Astrocyte (in vitro differentiated cells and primary cell): Measurements from ENCODE around the gene STK39. TPM values are rescaled to one million over a fixed set of nuclear protein-coding genes. Genes with fewer than 3 reads are reported as not detected.
A peak's percentile ranks its signal among the peaks of the same experiment; 100 is the strongest.

Experiments
- DNase-seq: peaks from one replicate; pipeline ENCODE4 v3.0.0-alpha.2; 2010; ENCODE audit warnings: low read depth
- FAIRE-seq: peaks from 2 replicates; lab custom pipeline; 2011; peaks lifted over from hg19 to GRCh38; lab: Jason Lieb, UNC
- H2AFZ ChIP-seq: 2 replicates; pipeline ENCODE4 v1.6.0; 2012; ENCODE audit warnings: low read depth, low read length, inconsistent platforms
- H3K27ac ChIP-seq: 2 replicates; pipeline ENCODE4 v1.5.1; 2011; ENCODE audit warnings: low read depth, low read length, inconsistent platforms
- H3K27me3 ChIP-seq: 2 replicates; pipeline ENCODE4 v1.6.0; 2011; ENCODE audit warnings: low read length, inconsistent platforms; ENCODE audit not compliant: insufficient read depth
- H3K36me3 ChIP-seq: 2 replicates; pipeline ENCODE4 v1.5.1; 2011; ENCODE audit warnings: low read length, inconsistent platforms; ENCODE audit not compliant: insufficient read depth
- H3K4me1 ChIP-seq: 2 replicates; pipeline ENCODE4 v1.5.1; 2011; ENCODE audit warnings: low read length, inconsistent platforms; ENCODE audit not compliant: insufficient read depth
- H3K4me2 ChIP-seq: 2 replicates; pipeline ENCODE4 v1.6.0; 2012; ENCODE audit warnings: low read length, inconsistent platforms
- H3K4me3 ChIP-seq: 2 replicates; pipeline ENCODE4 v1.5.1; 2011; ENCODE audit warnings: low read depth, mild to moderate bottlenecking, low read length, inconsistent platforms; ENCODE audit not compliant: insufficient read depth
- H3K79me2 ChIP-seq: 2 replicates; pipeline ENCODE4 v1.6.0; 2012; ENCODE audit warnings: mild to moderate bottlenecking, low read length, inconsistent platforms; ENCODE audit not compliant: insufficient read depth
- H3K9ac ChIP-seq: 2 replicates; pipeline ENCODE4 v1.6.0; 2012; ENCODE audit warnings: mild to moderate bottlenecking, low read length, inconsistent platforms
- H3K9me3 ChIP-seq: 2 replicates; pipeline ENCODE4 v1.5.1; 2012; ENCODE audit warnings: low read depth, mild to moderate bottlenecking, low read length, inconsistent platforms; ENCODE audit not compliant: insufficient read depth
- H4K20me1 ChIP-seq: 2 replicates; pipeline ENCODE4 v1.6.0; 2012; ENCODE audit warnings: low read length, inconsistent platforms; ENCODE audit not compliant: insufficient read depth
- H3K27ac Mint-ChIP-seq: one replicate; pipeline ENCODE4 v1.8.0; 2021; ENCODE audit warnings: mild to moderate bottlenecking, mixed read lengths; ENCODE audit not compliant: unreplicated experiment
- H3K27me3 Mint-ChIP-seq: one replicate; pipeline ENCODE4 v1.8.0; 2021; ENCODE audit warnings: low read depth, mixed read lengths; ENCODE audit not compliant: unreplicated experiment
- H3K36me3 Mint-ChIP-seq: one replicate; pipeline ENCODE4 v1.8.0; 2021; ENCODE audit warnings: low read depth, mixed read lengths; ENCODE audit not compliant: unreplicated experiment
- H3K4me1 Mint-ChIP-seq: one replicate; pipeline ENCODE4 v1.8.0; 2021; ENCODE audit warnings: low read depth, mixed read lengths; ENCODE audit not compliant: unreplicated experiment
- H3K4me3 Mint-ChIP-seq: one replicate; pipeline ENCODE4 v1.8.0; 2021; ENCODE audit warnings: mild to moderate bottlenecking, moderate library complexity, mixed read lengths; ENCODE audit not compliant: unreplicated experiment
- H3K9me3 Mint-ChIP-seq: one replicate; pipeline ENCODE4 v1.8.0; 2021; ENCODE audit warnings: mild to moderate bottlenecking, mixed read lengths; ENCODE audit not compliant: unreplicated experiment
- CTCF ChIP-seq: IDR thresholded peaks from 2 replicates; pipeline ENCODE4 v1.5.1; 2011; ENCODE audit warnings: low read depth, mild to moderate bottlenecking, inconsistent platforms, low read length, moderate library complexity; ENCODE audit not compliant: insufficient read depth
- EZH2 ChIP-seq: IDR thresholded peaks from 2 replicates; pipeline ENCODE4 v1.6.1; 2012; ENCODE audit warnings: mild to moderate bottlenecking, low read length, inconsistent platforms; ENCODE audit not compliant: insufficient read depth
- total RNA-seq: library from RNA; stranded (reverse); gene quantifications from 2 replicates; pipeline ENCODE4 v1.2.1, GENCODE V29; 2021

Gene STK39
- total RNA-seq, 1 donor from 2014 or later = 23.4 TPM

DNA sequence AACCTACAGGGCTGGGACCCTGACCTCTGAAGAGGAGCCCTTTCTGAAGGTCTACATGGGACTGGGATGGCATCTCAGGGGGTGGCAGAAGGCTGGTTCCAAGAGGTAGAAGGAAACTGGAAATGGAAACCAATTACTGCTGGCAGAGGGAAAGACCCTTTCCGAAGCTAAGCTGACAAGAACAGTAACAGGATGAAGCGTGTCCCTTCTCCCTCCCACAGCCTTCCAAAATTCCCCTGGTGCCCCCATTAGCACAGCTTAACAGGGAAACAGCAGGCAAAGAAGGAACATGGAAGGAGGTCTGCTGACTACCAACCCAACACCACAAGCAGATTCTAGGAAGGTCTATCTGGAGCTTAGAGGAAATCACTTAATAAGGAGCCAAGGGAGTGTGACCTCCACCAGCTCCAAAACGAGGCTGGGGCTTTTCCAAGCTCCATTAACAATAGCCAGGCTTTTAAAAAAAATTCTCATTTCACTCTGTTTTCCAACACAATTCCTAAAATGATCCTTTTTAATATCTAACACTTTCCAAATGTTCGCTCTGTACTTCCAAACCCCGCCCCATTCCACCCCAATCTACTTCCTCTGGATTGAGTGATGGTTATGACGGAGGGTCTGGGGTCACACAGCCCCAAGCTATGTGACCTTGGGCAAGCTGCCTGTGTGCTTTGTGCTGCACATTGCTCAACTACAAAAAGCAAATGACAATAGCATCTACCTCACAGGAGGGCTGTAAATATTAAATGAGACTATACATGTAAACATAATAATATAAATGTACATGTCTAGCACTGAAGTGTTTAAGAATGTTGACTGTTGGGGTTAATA, 55.2 kb downstream of the STK39 start:
- peaks cover 24% of the 10 kb centered on the region for H3K4me1 ChIP-seq
- H3K79me2 ChIP-seq = peaks cover 66% of the 10 kb centered on the region
- no peak for FAIRE-seq
- H3K4me3 ChIP-seq = no peak overlapping the region
- H3K9me3 ChIP-seq = no peaks in the 10 kb centered on the region
- no peak overlapping the region for H3K9ac ChIP-seq
- no peaks in the 10 kb centered on the region for H3K27me3 ChIP-seq
- Mint-ChIP-seq H3K9me3 (no peaks in the 10 kb centered on the region), H3K36me3 (no peaks in the 10 kb centered on the region), H3K4me3 (no peak overlapping the region), H3K4me1 (peaks cover 22% of the 10 kb centered on the region), H3K27ac (no peak overlapping the region), H3K27me3 (no peaks in the 10 kb centered on the region)
- no peak overlapping the region for H3K4me2 ChIP-seq
- H3K27ac ChIP-seq = no peak overlapping the region
- no peak overlapping the region for H2AFZ ChIP-seq
- H4K20me1 ChIP-seq = peaks cover 47% of the 10 kb centered on the region
- no peak for DNase-seq
- H3K36me3 ChIP-seq = no peaks in the 10 kb centered on the region
- no peak for TF ChIP-seq EZH2
- no peak for TF ChIP-seq CTCF

DNA sequence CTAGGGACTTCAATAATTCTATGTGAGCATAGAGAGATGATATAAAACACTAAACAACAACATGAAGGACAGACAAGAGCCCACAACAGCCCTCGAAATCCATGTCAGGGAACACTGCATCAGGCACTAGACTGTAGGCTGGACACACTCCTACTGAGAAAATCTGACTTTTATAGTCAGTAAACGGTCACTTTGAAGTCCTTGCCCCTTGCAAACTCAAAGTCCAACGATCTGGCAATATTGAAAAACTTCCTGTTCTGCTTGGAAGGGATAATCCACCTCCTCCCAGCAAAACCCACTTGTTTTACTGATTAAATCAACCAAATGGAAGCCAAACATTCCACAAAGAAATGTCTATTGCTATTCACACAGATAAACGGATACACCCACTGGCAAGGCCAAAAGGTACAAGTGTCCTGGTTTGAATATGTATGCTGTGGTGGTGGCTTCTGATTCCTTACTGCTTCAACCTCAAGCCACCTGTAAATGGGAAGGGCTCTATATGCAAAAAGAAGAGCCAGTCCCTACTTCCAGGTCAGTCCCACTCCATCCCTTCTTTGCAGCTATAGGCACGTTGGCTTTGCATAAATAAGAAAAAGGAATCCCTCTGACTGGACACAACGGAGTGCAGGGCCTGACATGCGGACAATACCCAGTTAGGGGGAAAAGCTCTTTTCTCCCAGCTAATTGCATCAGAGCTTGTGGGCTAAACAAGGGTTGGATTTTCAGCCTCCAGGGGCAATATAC, 56.6 kb downstream of the STK39 start:
- FAIRE-seq (no peak), DNase-seq (no peak)
- H3K27me3 Mint-ChIP-seq = no peaks in the 10 kb centered on the region
- peaks cover 22% of the 10 kb centered on the region for H3K4me1 Mint-ChIP-seq
- no peaks in the 10 kb centered on the region for H3K9me3 Mint-ChIP-seq
- no peaks in the 10 kb centered on the region for H3K36me3 Mint-ChIP-seq
- Histone ChIP-seq H3K4me1 (peaks cover 24% of the 10 kb centered on the region), H3K4me3 (no peak overlapping the region), H3K9me3 (no peaks in the 10 kb centered on the region), H3K27ac (no peak overlapping the region), H4K20me1 (peaks cover 46% of the 10 kb centered on the region), H3K27me3 (no peaks in the 10 kb centered on the region), H3K4me2 (peak overlapping the region; percentile 63), H3K36me3 (no peaks in the 10 kb centered on the region), H3K79me2 (peaks cover 64% of the 10 kb centered on the region), H3K9ac (no peak overlapping the region), H2AFZ (no peak overlapping the region)
- no peak overlapping the region for H3K4me3 Mint-ChIP-seq
- TF ChIP-seq EZH2 (no peak), CTCF (no peak)
- no peak overlapping the region for H3K27ac Mint-ChIP-seq
